HG03060 (cell line): ENCODE results near the gene FST.

Experiments
- ATAC-seq: cut with Tn5 transposase; IDR thresholded peaks from one replicate; pipeline ENCODE4 v1.9.1; 2021; ENCODE audit warnings: low read depth, moderate number of reproducible peaks; ENCODE audit not compliant: unreplicated experiment

Gene FST

GRCh38 chr5:53472720-53473510 lies 7.5 kb upstream of the FST start:
- ATAC-seq: no peak

GRCh38 chr5:53473633-53474032 lies 6.8 kb upstream of the FST start:
- no peak for ATAC-seq

- no peak for ATAC-seq
Observed at GRCh38 chr5:53475320-53475719, 5.1 kb upstream of the FST start.

GRCh38 chr5:53476019-53476418 lies 4.4 kb upstream of the FST start:
- no peak for ATAC-seq

GRCh38 chr5:53476531-53477480 lies 3.6 kb upstream of the FST start:
- no peak for ATAC-seq

- ATAC-seq: no peak
Observed at GRCh38 chr5:53478411-53479044, 1.9 kb upstream of the FST start.

GRCh38 chr5:53479045-53479589 lies 1.3 kb upstream of the FST start:
- no peak for ATAC-seq

GRCh38 chr5:53479590-53480415 lies 626 bp upstream of the FST start:
- no peak for ATAC-seq

- ATAC-seq: no peak
Observed at GRCh38 chr5:53481159-53481886, 894 bp downstream of the FST start.

- ATAC-seq: no peak
Observed at GRCh38 chr5:53481887-53482716, 1.7 kb downstream of the FST start.

- no peak for ATAC-seq
Observed at GRCh38 chr5:53482717-53483638, 2.5 kb downstream of the FST start.

- no peak for ATAC-seq
Observed at GRCh38 chr5:53487436-53487835, 7.0 kb downstream of the FST start.

GRCh38 chr5:53488195-53488722 lies 7.8 kb downstream of the FST start:
- ATAC-seq: no peak

GRCh38 chr5:53490747-53491146 lies 10.3 kb downstream of the FST start:
- ATAC-seq: no peak

GRCh38 chr5:53501054-53501453 lies 20.6 kb downstream of the FST start:
- no peak for ATAC-seq

GRCh38 chr5:53503562-53504218 lies 23.3 kb downstream of the FST start:
- ATAC-seq: no peak

GRCh38 chr5:53507013-53507412 lies 26.6 kb downstream of the FST start:
- ATAC-seq: no peak
